SU-DHL-6 (cell line): ENCODE results near the gene RIMBP3C.

Source experiments
- H2AFZ ChIP-seq: fragments of 200-600 bp; sonication (generic); 2 replicates; pipeline ENCODE4 v1.6.1; 2014; ENCODE audit warnings: low read depth, mild to moderate bottlenecking, moderate library complexity, mixed read lengths, antibody characterized with exemption, low read length; ENCODE audit not compliant: severe bottlenecking
- H3F3A ChIP-seq: fragments of 200-600 bp; shearing (Covaris generic); 2 replicates; pipeline ENCODE4 v1.6.0; 2016; ENCODE audit warnings: antibody characterized with exemption, mild to moderate bottlenecking; ENCODE audit not compliant: insufficient read depth
- H3K27ac ChIP-seq: fragments of 200-600 bp; sonication (generic); 2 replicates; pipeline ENCODE4 v1.5.1; 2016; ENCODE audit warnings: low read depth, mild to moderate bottlenecking, low read length, moderate library complexity, mixed read lengths
- H3K27me3 ChIP-seq: fragments of 200-600 bp; sonication (generic), shearing (Covaris generic); 2 replicates; pipeline ENCODE4 v1.6.0; 2014; ENCODE audit warnings: mild to moderate bottlenecking, low read length
- H3K36me3 ChIP-seq: fragments of 200-600 bp; sonication (generic); 2 replicates; pipeline ENCODE4 v1.6.1; 2014; ENCODE audit warnings: mild to moderate bottlenecking, low read length, mixed read lengths
- H3K4me2 ChIP-seq: fragments of 300-600, 200-600 bp; shearing (Covaris generic), sonication (generic); 2 replicates; pipeline ENCODE4 v1.6.0; 2014; ENCODE audit warnings: low read length, low read depth, mild to moderate bottlenecking; ENCODE audit not compliant: poor library complexity, severe bottlenecking
- H3K4me3 ChIP-seq: fragments of 200-600 bp; sonication (generic); 2 replicates; pipeline ENCODE4 v1.5.1; 2014; ENCODE audit warnings: antibody characterized with exemption, low read length, mild to moderate bottlenecking, mixed read lengths; ENCODE audit not compliant: insufficient read depth, poor library complexity, severe bottlenecking
- H3K79me2 ChIP-seq: fragments of 200-600 bp; sonication (generic); 2 replicates; pipeline ENCODE4 v1.6.1; 2014; ENCODE audit warnings: mild to moderate bottlenecking, low read length, moderate library complexity; ENCODE audit not compliant: insufficient read depth
- H3K9ac ChIP-seq: fragments of 200-600 bp; sonication (generic); 2 replicates; pipeline ENCODE4 v1.7.0; 2014; ENCODE audit warnings: mild to moderate bottlenecking, low read length
- H3K9me2 ChIP-seq: fragments of 200-600 bp; sonication (generic); replicated peaks from 2 replicates; pipeline ENCODE4 v1.6.1; 2014; ENCODE audit warnings: low read length; ENCODE audit not compliant: insufficient read depth
- H3K9me3 ChIP-seq: fragments of 200-600 bp; sonication (generic); 2 replicates; pipeline ENCODE4 v1.6.1; 2014; ENCODE audit warnings: low read length, mixed read lengths; ENCODE audit not compliant: insufficient read depth
- H4K20me1 ChIP-seq: fragments of 200-600 bp; sonication (generic); 2 replicates; pipeline ENCODE4 v1.6.1; 2014; ENCODE audit warnings: low read depth, mild to moderate bottlenecking, antibody characterized with exemption, low read length, moderate library complexity, mixed read lengths
- CTCF ChIP-seq: fragments of 200-600 bp; sonication (generic); IDR thresholded peaks from one replicate; pipeline ENCODE4 v1.5.1; 2017; ENCODE audit warnings: antibody characterized with exemption, mild to moderate bottlenecking, low read length, moderate library complexity; ENCODE audit not compliant: insufficient read depth, poor library complexity, severe bottlenecking
- EZH2phosphoT487 ChIP-seq: fragments of 200-600 bp; sonication (generic), shearing (Covaris generic); conservative IDR thresholded peaks from 2 replicates; pipeline ENCODE4 v1.6.1; 2018; ENCODE audit warnings: mild to moderate bottlenecking, antibody characterized with exemption, low read length, moderate library complexity, mixed read lengths

RIMBP3C gene

GRCh38 chr22:21568347-21569075, 17.2 kb upstream of the RIMBP3C start:
- H3K4me3 ChIP-seq = peak overlapping the region; percentile 72
- peak overlapping the region; percentile 63 for H3K27ac ChIP-seq
- peak overlapping the region; percentile 90 for H3K9ac ChIP-seq
- H3F3A ChIP-seq = no peaks in the 10 kb centered on the region
- H2AFZ ChIP-seq = no peak overlapping the region
- H3K9me2 ChIP-seq = no peaks in the 10 kb centered on the region
- H3K9me3 ChIP-seq = no peaks in the 10 kb centered on the region
- H3K4me2 ChIP-seq = peak overlapping the region; percentile 92
- TF ChIP-seq EZH2phosphoT487 (no peak), CTCF (no peak)
- no peaks in the 10 kb centered on the region for H3K27me3 ChIP-seq
- H4K20me1 ChIP-seq = peaks cover 13% of the 10 kb centered on the region; the same call in 1 of the 2 replicates
- H3K79me2 ChIP-seq = peaks cover 58% of the 10 kb centered on the region
- H3K36me3 ChIP-seq = no peaks in the 10 kb centered on the region

- H3K27ac ChIP-seq = peak within 1 kb of the TSS; percentile 63
- peak within 1 kb of the TSS; percentile 90 for H3K9ac ChIP-seq
- H3F3A ChIP-seq = no peaks in the 10 kb centered on the region
- no peaks in the 10 kb centered on the region for H3K36me3 ChIP-seq
- H3K4me2 ChIP-seq = peak within 1 kb of the TSS; percentile 92
- H3K4me3 ChIP-seq = peak within 1 kb of the TSS; percentile 72
- no peaks in the 10 kb centered on the region for H3K9me2 ChIP-seq
- peak within 1 kb of the TSS; percentile 19 for H2AFZ ChIP-seq
- H3K27me3 ChIP-seq = no peaks in the 10 kb centered on the region
- H3K9me3 ChIP-seq = no peaks in the 10 kb centered on the region
- peaks cover 50% of the 10 kb centered on the region for H3K79me2 ChIP-seq
- no peak for TF ChIP-seq EZH2phosphoT487
- TF ChIP-seq CTCF = no peak
- H4K20me1 ChIP-seq = peaks cover 13% of the 10 kb centered on the region; the same call in 1 of the 2 replicates
Observed at GRCh38 chr22:21567456-21568346, 16.4 kb upstream of the RIMBP3C start, which contains the start of gene UBE2L3. Gene UBE2L3, plus strand, starts transcription at chr22:21567714. Its CDS starts 31 bp downstream, at chr22:21567745.

- H3K9ac ChIP-seq = no peak overlapping the region
- no peaks in the 10 kb centered on the region for H3F3A ChIP-seq
- H3K4me2 ChIP-seq = no peak overlapping the region
- H3K9me3 ChIP-seq = no peaks in the 10 kb centered on the region
- H3K4me3 ChIP-seq = no peak overlapping the region
- no peak for TF ChIP-seq CTCF
- TF ChIP-seq EZH2phosphoT487 = no peak
- H3K9me2 ChIP-seq = no peaks in the 10 kb centered on the region
- no peak overlapping the region for H3K27ac ChIP-seq
- H2AFZ ChIP-seq = no peak overlapping the region
- no peaks in the 10 kb centered on the region for H3K36me3 ChIP-seq
- H3K27me3 ChIP-seq = no peaks in the 10 kb centered on the region
- H3K79me2 ChIP-seq = peaks cover 17% of the 10 kb centered on the region
- no peaks in the 10 kb centered on the region; the same call in 1 of the 2 replicates for H4K20me1 ChIP-seq
Observed at GRCh38 chr22:21564411-21564810, 13.2 kb upstream of the RIMBP3C start.
